ENCODE results near the gene ZNF333.

- TF ChIP-seq POLR2A (IDR thresholded peaks at IDR 0.05; ENCODE audit: low read depth, low read length) (no peak), POLR2AphosphoS5 (IDR thresholded peaks at IDR 0.05; ENCODE audit: low read depth, low read length) (no peak), TAF1 (IDR thresholded peaks at IDR 0.05; ENCODE audit: low read depth, low read length) (no peak), POU2F2 (IDR thresholded peaks at IDR 0.05; ENCODE audit: low read depth, low read length) (no peak), SPI1 (IDR thresholded peaks at IDR 0.05; ENCODE audit: low read depth, low read length) (no peak), PAX5 (IDR thresholded peaks at IDR 0.05; ENCODE audit: insufficient read depth, low read length, severe bottlenecking) (no peak)
These were observed 73.8 kb downstream of the ZNF333 start for GRCh38 chr19:14763497-14764145.
